Cardiac septum (tissue), 1 donor: ENCODE measurements around the gene NCKAP5. TPM values are rescaled to one million over a fixed set of nuclear protein-coding genes. Genes with fewer than 3 reads are reported as not detected.

ENCODE experiments used
- DNase-seq: peaks from one replicate; pipeline ENCODE4 v3.0.0-alpha.2; 2020; ENCODE audit warnings: low spot score
- intact Hi-C: fragments of 100-400 bp; cut with DNase I; formaldehyde crosslinking; loops from one replicate; pipeline ENCODE4 v1.14.0; 2022
- total RNA-seq: library from RNA; stranded (reverse); fragmentation: NEBNext Ultra II Directional; extraction: Animal tissue kit (Norgen Biotek cat#: 25700); gene quantifications from one replicate; pipeline ENCODE4 v1.2.1, GENCODE V29; 2021
- donor health status: DM: no; HTN: no; CAD: no.

The NCKAP5 gene
- total RNA-seq, 1 donor from 2014 or later: 10.6 TPM

DNA sequence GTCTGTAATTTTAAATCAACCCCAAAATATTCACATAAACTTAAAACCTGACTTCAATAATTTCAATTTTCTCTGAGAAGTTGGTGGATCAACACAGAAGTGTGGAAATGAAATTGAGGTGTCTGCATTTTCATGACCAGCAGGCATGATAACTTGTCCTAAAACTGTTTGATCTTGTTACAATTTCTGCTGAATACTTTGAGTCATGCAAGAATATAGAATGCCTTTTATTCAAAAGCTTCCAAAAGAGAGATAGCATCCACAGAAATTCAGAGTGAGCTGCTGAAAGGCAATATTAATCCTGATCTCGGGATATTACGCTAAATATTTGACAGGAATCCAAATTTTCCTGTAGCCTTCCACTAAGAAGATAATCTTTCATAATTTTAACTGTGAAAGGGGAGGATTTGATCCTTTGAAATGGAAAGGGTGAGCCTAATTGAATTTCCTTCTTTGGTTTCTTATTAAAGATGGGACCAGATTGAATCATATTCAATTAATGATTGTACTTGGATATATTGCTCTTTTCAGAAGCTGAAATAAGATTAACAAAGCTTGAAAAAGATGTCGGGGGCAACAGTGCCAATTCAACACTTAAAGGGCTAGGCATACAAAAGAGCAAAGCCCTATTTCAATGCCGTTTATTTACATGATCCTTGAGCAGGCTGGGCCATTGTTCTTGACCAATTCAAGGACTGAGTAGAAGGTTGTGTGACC is 129.3 kb downstream of the NCKAP5 start:
- no peak for DNase-seq
- intact Hi-C loops: no loop called here

DNA sequence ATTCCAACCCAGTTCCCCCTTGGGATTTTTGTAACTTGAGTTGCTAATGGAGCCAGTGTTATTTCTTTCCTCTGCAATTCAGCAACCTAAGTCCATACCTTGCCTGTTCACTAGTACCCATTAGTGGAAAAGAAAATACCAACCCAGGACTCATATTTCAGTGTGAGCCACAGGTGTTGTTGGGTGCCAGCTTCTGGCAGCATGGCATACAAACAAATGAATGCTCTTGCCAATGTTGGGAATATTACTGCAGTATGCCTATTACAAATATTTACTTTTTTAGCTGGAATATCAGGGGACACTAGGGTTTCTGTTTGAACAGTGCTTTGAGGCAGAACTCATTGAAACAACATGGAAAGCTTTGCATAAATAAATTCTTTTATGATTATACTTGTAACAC is 130.2 kb downstream of the NCKAP5 start:
- no peak for DNase-seq
- intact Hi-C loops: no loop called here

DNA sequence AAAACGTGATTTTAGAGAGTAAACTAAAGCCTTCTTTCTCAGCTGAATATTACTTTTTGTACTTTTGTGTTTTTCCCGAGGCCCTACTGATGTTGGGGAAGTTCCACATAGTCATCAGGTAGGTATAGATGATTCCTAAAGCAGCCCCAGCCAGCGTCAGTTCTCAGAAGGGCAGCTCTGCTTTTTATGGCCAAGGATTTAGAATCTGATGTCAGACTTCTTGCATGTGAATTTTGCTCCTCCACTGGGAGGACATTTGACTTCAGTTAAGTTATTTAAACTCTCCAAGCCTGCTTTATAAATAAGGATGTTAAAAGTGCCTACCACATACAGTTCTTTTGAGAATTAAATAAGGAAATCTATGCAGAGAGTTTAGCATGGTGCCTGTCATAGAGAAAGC is 130.8 kb downstream of the NCKAP5 start:
- DNase-seq: no peak
- intact Hi-C loops: no loop called here

DNA sequence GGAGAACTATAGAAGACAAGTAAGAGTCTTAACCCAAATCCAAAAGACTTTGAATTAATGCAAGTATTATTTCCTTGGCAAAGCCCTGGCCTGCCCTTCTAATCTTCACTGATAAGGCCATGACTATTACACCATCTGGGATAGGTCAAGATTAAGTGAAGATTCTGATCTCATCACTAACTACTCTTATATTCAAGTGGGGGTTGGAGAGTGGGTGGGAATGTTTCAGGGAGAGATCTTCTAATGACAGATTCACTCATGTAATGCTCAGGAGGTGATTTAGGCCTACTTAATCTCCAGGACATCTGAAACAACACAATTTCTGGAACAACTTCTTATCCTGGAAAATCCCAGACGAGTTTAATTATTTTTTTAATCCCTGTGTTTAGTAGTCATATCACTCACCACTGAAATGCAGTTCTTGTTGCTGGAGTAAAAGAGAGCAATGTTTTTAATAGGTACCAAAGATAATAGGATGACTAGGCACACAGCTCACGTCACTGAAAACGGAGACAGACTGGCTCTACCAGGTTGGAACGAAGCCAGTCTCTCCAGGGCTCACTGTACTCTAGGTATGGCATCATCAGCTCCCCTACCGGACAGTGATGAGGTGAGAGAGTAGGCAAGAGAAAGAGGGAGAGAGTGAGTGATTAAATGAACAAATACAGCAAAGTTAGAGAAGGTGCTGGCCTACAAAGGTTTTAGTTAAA is 133.1 kb downstream of the NCKAP5 start:
- intact Hi-C loops: no loop called here
- DNase-seq: no peak

DNA sequence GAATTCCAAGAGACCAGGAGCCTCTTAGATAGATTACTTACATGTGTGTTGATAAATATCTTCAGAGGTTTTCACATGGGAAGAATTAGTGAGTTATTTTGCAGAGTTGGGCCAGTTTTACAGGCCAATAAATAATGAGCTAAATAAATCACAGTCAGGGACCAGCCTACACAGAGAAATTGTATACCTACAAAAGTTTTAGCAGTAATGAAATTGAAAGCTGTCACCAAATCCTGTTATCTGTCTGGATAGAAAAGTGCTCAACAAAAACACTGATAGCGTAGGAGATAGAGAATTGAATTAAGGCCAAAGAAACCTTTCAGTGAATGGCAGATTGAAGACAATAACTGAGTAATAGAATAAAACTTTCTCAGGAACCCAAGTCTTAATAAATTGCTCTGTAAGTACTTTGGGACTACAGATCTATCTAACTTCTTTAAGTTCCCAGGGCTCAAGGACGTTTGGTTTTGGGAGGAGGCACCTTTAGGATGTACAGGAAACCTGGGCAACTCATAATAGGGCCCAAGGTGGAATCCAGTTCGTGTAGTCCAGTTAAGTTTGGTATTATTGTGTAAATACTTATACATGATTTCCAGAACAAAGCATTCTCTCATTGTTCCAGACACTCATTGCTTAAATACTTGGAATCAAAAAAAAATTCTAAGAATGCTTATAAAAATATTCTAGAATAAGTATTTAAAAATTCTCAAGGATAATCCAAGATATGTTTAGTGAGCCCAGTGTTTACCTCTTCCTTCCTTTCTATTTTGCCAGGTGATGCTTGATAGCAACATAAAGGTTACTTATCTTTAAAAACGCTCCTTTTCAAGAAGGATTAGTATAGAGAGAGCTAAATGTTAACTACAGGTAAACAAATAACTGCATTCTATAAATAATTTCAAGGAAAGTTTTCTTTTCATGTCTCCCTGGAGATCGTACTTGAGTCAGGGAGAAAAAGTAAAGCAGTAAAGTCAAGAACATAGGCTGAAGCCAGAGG is 134.5 kb downstream of the NCKAP5 start:
- no peak for DNase-seq
- intact Hi-C loops: loop anchor here (2.0 kb wide), 1 partner anchor 73 kb away; no protein-coding TSS in a partner anchor

DNA sequence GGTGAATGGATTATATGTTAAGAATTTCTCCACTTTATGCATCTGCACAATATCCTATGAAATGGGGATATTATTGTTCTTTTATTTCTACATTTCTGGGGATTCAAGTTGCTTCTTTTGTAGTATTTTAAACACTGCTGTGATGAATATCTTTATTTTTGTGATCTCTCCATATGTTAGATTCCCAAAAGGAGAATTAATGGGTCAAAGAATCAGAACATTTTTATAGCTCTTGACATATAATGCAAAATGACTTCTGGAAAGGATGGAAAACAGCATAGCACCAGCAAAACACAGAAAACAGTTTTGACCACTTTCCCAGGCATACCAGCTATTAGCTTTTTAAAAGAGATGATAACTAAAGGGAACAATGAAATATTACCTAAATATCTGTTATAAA is 135.5 kb downstream of the NCKAP5 start:
- intact Hi-C loops: loop anchor here (2.0 kb wide), 1 partner anchor 74 kb away; no protein-coding TSS in a partner anchor
- DNase-seq: no peak

DNA sequence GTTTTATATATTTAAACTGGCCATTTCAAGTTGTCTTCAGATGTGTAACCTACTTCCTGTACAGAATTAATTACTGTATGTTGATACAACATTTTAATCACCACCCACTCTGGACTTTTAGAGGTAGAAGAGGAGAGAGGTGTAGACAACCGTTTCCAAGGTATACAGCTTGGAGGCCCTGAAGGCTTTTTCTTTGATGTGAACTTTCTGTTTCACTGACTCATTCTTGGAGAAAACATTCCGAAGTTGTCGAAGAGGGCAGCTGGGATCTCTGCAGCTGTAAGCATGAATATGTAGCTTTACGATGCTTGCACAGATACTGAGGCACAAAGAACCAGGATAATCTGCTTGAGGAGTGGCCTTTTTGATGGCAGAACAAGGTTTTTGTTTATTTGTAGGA is 137.0 kb downstream of the NCKAP5 start:
- DNase-seq: no peak
- intact Hi-C loops: no loop called here

DNA sequence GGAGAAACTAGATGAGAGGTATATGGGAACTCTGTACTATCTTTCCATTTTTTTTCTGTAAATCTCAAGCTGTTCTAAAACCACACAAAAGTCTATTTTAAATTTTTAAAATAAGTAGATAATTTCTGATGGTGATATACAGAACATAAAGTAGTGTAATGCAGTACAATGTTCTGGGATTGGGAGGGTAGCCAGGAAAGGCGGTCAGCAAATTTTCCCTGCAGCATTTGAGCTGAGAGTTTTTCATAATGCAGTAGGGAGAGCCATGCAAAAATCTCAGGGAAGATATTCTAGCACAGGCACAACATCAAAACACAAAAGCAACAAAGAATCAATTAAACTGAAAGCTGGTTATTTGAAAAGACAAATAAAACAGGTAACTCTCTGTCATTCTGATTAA is 141.5 kb downstream of the NCKAP5 start:
- no peak for DNase-seq
- intact Hi-C loops: loop anchor here (10.0 kb wide), 1 partner anchor 248 kb away; no protein-coding TSS in a partner anchor

DNA sequence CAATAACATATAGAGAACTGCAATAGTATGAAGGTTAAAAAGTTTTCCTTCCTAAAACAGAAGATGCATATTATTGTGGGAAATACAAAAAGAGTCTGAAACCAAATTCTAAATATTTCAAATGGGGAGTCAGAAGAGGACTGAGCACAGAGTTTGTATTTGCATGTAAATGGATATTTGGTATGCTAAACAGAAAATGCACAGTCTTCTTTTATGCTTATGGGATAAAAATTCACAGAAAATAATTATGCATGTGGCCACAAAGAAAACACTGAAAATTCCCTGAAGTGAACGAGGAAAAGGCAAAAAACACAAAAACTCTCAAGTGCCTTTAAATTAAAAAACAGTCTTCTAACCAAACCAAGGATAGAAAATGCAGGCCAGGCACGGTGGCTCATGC is 142.7 kb downstream of the NCKAP5 start:
- intact Hi-C loops: loop anchor here (10.0 kb wide), 1 partner anchor 249 kb away; no protein-coding TSS in a partner anchor
- no peak for DNase-seq

DNA sequence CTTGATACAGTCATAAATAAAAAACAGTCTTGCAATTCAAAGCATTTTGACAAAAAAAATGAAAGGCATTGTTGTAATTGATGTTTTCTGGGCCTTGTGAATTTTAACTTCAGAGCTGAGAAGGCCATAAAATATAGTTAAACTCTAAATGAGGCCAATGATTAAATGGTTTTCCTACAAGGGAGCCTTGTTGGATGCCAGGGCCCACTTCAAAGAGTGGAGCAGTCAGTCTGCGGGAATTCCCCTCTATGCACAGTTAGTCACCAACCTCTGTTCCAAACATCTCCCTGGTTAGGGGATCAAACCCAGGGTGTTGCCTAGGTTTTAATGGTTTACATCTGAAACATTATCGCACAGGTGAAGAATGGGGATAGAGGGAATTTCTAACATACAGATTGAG is 143.4 kb downstream of the NCKAP5 start:
- intact Hi-C loops: loop anchor here (10.0 kb wide), 1 partner anchor 250 kb away; no protein-coding TSS in a partner anchor
- DNase-seq: no peak

DNA sequence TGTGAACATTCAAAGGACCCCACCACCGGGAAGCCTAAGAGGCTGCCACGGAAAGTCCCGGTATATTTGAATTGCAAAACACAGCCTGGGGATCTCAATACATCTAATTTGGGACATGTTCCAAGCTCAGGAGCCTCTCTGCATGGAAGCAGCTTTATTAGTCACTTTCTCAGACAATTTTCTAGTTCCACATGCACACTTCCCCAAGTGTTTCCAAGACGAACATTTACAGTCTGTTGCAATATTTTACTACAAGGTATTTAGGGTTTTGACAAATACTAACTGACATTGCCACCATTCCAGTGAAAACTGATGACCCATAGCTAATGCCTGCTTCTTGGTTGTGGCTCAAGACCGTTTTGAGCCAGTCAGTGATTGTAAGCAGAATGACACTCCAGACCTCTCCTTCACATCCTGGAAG is 145.3 kb downstream of the NCKAP5 start:
- no peak for DNase-seq
- intact Hi-C loops: loop anchor here (10.0 kb wide), 1 partner anchor 252 kb away; no protein-coding TSS in a partner anchor

DNA sequence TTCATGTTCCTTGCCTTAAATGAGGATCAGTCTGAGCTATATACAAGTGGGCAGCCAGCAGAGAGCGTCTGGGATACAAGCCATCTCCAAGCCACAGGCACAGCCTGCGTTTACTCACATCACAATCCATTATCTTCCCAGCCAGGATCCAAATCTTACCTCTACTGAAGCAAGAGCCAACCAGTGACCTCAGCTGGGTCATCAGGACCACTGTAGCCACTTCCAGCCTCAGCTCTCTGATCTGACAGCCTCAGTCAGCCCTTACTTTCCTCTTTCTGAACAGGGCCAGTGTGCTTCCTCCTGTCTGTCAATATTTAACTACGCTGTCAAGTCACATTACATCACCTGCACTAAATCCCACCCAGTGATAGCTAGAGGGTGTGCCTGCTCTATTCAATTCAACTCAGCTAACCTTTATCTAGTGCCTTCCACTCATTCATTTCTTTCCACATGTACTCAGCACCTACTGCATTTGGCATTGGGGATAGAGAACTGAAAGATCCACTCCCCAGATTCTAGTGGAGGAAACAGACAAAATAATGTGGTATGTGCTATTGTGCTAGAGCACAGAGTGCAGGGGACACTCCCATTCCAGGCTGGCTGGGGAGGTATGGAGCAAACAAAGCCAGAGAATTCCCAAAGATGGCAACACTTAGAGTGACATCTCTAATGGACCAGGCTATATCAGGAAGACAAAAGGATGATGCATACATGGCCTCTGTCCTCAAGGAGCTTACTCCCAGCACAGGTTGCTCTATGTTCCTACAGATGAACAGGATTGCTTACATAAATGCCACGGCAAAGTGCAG is 146.5 kb downstream of the NCKAP5 start:
- intact Hi-C loops: loop anchor here (10.0 kb wide), 1 partner anchor 253 kb away; no protein-coding TSS in a partner anchor
- no peak for DNase-seq

DNA sequence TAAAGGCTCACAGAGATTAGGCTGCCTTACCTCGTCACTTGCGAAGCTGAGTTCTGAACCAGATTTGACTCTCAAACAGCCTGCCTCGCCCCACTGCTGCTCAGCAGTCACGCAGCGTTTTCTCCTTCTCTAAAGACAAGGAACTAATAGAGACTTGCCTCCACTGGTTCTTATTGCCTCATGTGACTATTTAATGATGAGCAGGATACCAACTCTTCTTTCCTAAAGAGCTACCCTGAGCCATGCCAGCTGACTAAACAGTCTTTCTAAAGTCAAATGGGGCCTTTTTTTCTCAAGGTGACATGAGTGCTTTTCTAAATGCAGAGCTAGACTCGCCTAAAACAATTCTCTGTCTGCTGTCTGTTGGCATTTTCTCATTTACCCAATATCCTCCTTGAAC is 147.5 kb downstream of the NCKAP5 start:
- intact Hi-C loops: loop anchor here (10.0 kb wide), 1 partner anchor 254 kb away; no protein-coding TSS in a partner anchor
- DNase-seq: no peak

DNA sequence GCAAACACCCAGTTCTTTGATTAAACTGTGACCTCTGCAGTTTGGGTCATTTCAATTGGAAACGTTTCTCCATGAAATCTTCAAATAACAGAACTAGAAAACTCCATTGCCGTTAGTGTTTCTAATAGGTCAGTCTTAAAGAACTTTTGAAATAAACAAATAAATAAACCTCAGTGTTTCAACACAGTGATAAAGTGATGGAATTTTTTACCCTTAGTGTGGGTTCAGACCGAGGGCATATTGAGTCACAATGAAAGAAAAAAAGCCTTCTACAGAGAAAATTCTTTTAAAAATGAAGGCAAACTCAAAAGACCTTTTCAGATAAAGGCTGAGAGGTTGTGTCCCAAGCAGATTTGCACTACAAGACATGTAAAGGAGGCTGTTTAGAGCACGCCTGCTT is 149.6 kb downstream of the NCKAP5 start:
- DNase-seq: no peak
- intact Hi-C loops: loop anchor here (10.0 kb wide), 1 partner anchor 346 kb away; no protein-coding TSS in a partner anchor

DNA sequence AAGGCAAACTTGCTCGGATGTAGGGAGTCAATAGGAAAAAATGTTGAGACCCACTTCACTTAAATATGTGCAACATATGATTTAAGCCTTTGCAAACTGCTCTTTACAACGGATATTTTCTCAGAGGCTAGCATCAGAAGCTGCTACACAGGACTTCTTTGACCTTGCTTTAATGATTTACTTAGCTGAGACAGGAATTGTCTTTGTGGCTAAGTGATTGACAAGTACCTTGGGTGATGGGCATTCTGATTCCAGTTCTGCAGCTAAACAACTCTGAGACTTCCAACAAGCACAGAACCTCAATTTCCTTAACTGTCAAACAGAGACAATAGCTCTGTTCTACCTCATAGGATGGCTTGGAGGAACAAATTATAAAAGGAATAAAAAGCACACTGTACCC is 150.2 kb downstream of the NCKAP5 start:
- DNase-seq: no peak

DNA sequence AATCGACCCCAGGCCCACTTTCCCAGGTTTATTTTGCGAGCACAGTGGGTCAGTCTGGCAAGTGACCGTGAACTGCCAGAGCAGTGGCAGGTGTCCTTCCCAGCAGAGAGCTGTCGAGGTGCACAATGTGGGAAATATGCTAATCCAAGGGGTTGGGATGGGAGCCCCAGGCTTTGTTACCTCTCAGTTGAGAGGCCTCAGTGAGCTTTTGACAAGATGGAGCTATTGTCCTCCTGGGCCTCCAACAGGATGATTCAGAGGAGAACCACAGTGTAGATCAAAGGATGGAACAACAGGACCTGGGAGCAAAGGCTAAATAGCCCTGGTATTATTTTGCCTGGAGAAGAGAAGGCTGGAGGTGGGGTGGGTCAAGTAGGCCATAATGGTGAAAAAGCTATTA is 150.8 kb downstream of the NCKAP5 start:
- DNase-seq: no peak
- intact Hi-C loops: loop anchor here (10.0 kb wide), 1 partner anchor 347 kb away; no protein-coding TSS in a partner anchor

More for the DNA sequence above, 150.2 kb downstream of the NCKAP5 start:
- intact Hi-C loops: loop anchor here (10.0 kb wide), 1 partner anchor 347 kb away; no protein-coding TSS in a partner anchor

DNA sequence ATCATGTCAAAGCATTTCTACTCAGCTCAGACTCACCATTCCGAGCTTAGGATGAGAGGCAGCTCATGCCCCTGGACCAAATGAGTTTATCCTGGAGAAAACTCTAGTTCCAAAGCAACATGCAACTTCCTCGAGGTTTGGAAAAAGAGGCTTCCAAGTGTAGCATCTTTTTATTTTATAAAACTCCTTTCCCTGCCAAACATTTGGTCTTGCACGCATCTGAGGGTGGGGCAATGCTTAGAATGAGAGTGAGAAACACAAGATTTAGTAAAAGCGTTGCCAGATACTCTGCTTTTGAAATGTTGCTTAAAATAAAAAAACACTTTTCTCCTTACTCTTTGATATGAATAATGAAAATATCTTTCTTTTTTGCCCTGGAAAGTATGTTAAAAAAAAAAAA is 151.5 kb downstream of the NCKAP5 start:
- DNase-seq: no peak
- intact Hi-C loops: loop anchor here (10.0 kb wide), 1 partner anchor 348 kb away; no protein-coding TSS in a partner anchor

DNA sequence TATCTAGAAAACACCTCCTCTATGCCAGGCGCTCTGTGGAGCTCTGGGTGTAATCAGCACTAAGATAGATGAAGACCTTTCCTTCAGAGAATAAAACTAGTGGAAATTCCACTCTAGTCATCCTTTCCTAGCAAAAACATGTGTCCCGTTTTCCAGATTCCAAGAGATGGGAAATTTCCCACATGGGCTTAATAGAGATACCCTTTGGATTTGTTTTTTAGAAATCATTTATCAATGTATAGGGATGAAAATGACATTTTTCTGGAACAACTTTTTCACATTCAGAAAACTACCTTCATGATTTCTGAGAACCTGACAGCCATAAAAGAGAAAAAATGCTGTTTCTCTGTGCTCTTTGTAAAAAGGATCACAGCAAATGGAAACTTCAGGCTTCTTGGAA is 152.1 kb downstream of the NCKAP5 start:
- no peak for DNase-seq
- intact Hi-C loops: loop anchor here (10.0 kb wide), 1 partner anchor 349 kb away; no protein-coding TSS in a partner anchor
